Uterus (tissue), 4 donors: ENCODE measurements around the gene BMP2K. TPM values are rescaled to one million over a fixed set of nuclear protein-coding genes. Genes with fewer than 3 reads are reported as not detected.

Experiments used
- DNase-seq, 2 donors: peaks; one replicate each; pipeline ENCODE4 v3.0.0-alpha.2; 2019 to 2020
- H3K27ac ChIP-seq, 2 donors: fragments of 200-600 bp; sonication (generic); 1 replicate in 1 of 2; 2 replicates in 1 of 2; pipeline ENCODE4 v1.5.1; 2016 to 2018
- H3K27me3 ChIP-seq, 2 donors: fragments of 200-600 bp; sonication (generic); one replicate each; pipeline ENCODE4 v1.5.1; 2018 to 2019; ENCODE audit warnings: control low read depth in 1 of 2
- H3K36me3 ChIP-seq, 2 donors: fragments of 200-600 bp; sonication (generic); one replicate each; pipeline ENCODE4 v1.5.1; 2019; ENCODE audit warnings: control low read depth in 1 of 2
- H3K4me1 ChIP-seq, 2 donors: fragments of 200-600 bp; sonication (generic); one replicate each; pipeline ENCODE4 v1.5.1; 2018 to 2019; ENCODE audit warnings: control low read depth in 1 of 2
- H3K4me3 ChIP-seq, 2 donors: fragments of 200-600 bp; sonication (generic); 1 replicate in 1 of 2; 2 replicates in 1 of 2; pipeline ENCODE4 v1.5.1; 2018 to 2019; ENCODE audit warnings: mild to moderate bottlenecking in 1 of 2
- H3K9me3 ChIP-seq, 2 donors: fragments of 200-600 bp; sonication (generic); one replicate each; pipeline ENCODE4 v1.5.1; 2019; ENCODE audit warnings: control low read depth in 1 of 2
- POLR2A ChIP-seq, 2 donors: fragments of 450-650 bp; IDR thresholded peaks; one replicate each; pipeline ENCODE4 v1.6.1; 2016; ENCODE audit warnings: antibody characterized with exemption in 2 of 2, mild to moderate bottlenecking in 1 of 2, moderate library complexity in 1 of 2
- intact Hi-C: fragments of 100-400 bp; cut with DNase I; formaldehyde crosslinking; loops from one replicate; pipeline ENCODE4 v1.15.1; 2023; ENCODE audit warnings: low total_unique reads
- total RNA-seq, 4 donors: library from RNA; depleted of rRNA in 3 of 4; stranded (reverse); fragments of >200 nt in 3 of 4; gene quantifications; one replicate each; pipeline versions ENCODE4 v1.1.0 to v1.2.4, GENCODE V29; 2014 to 2023
- TF ChIP-seq, protein P1 (sequence below), 4 experiments: fragments of 200-600 bp in 2 of 4; fragments of 450-650 bp in 2 of 4; sonication (generic) in 2 of 4; IDR thresholded peaks; one replicate each; pipeline ENCODE4 v1.5.1; 2016 to 2019; ENCODE audit warnings: antibody characterized with exemption in 4 of 4, mild to moderate bottlenecking in 2 of 4, moderate library complexity in 1 of 4
- donor health status: DM: yes; HTN: yes; CAD: no.

Gene BMP2K
- 10 to 100 TPM; 14.7 to 67.3 (median 29.2) TPM for total RNA-seq

DNA sequence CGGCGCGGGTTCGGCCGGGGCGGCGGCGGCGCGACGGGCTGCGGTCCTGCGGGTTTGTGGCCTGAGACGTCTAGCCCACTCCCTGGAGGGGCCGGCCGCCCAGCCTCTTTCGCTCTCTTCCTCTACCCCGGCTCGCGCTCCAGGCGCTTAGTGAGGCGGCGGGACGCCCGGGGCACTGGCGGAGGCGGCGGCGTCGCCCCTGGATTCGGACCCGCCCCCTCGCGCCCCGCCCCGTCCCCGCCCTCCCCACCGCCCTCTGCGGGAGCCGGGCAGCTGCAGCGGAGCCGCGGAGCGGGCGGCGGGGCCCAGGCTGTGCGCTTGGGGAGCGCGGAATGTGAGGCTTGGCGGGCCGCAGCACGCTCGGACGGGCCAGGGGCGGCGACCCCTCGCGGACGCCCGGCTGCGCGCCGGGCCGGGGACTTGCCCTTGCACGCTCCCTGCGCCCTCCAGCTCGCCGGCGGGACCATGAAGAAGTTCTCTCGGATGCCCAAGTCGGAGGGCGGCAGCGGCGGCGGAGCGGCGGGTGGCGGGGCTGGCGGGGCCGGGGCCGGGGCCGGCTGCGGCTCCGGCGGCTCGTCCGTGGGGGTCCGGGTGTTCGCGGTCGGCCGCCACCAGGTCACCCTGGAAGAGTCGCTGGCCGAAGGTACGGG lies at the start of gene BMP2K:
Gene BMP2K, plus strand, starts transcription at position 272 of the 650 bp plus-strand sequence. Its CDS starts 194 bp downstream, at position 466.
- TF ChIP-seq, protein P1, sequence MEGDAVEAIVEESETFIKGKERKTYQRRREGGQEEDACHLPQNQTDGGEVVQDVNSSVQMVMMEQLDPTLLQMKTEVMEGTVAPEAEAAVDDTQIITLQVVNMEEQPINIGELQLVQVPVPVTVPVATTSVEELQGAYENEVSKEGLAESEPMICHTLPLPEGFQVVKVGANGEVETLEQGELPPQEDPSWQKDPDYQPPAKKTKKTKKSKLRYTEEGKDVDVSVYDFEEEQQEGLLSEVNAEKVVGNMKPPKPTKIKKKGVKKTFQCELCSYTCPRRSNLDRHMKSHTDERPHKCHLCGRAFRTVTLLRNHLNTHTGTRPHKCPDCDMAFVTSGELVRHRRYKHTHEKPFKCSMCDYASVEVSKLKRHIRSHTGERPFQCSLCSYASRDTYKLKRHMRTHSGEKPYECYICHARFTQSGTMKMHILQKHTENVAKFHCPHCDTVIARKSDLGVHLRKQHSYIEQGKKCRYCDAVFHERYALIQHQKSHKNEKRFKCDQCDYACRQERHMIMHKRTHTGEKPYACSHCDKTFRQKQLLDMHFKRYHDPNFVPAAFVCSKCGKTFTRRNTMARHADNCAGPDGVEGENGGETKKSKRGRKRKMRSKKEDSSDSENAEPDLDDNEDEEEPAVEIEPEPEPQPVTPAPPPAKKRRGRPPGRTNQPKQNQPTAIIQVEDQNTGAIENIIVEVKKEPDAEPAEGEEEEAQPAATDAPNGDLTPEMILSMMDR (IDR thresholded peaks at IDR 0.05) = peak in 2 of 4 experiments; percentile 8 to 12
- TF ChIP-seq POLR2A (IDR thresholded peaks at IDR 0.05) = peak in 1 of 2 donors; percentile 49
- intact Hi-C loops = no loop called here
- H3K27me3 ChIP-seq = no peaks in the 10 kb centered on the region
- peak; percentile 70 to 81 for DNase-seq
- H3K9me3 ChIP-seq = no peaks in the 10 kb centered on the region
- H3K36me3 ChIP-seq = no peaks in the 10 kb centered on the region
- peak within 1 kb of the TSS; percentile 77 to 91 for H3K4me3 ChIP-seq
- H3K27ac ChIP-seq = peak within 1 kb of the TSS; percentile 96 to 98
- no peaks in the 10 kb centered on the region for H3K4me1 ChIP-seq

DNA sequence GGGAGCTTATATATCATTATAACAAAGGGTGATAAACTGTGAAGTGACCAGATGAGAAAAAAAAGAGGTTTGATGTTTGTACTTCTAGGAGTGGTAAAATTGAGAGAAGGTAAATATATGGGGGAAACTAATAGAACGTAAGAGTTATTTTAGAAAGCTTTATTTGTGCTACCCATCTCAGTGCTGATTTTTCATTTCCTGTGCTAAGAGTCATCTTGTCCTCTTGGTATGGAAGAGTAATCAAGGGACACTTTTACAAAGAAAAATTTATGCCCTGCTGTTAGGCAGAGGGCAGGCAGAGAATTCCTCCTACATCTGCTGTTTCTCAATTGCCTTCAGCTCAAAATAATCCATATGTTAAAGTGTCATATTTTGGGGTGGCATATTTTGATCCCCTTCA lies 49.6 kb upstream of the BMP2K start:
- no peak overlapping the region for H3K4me3 ChIP-seq
- H3K27ac ChIP-seq = no peak overlapping the region
- no peaks in the 10 kb centered on the region for H3K4me1 ChIP-seq
- no peak for DNase-seq
- H3K36me3 ChIP-seq = no peaks in the 10 kb centered on the region
- TF ChIP-seq, protein P1 (IDR thresholded peaks at IDR 0.05) = no peak
- TF ChIP-seq POLR2A (IDR thresholded peaks at IDR 0.05) = no peak
- intact Hi-C loops = no loop called here
- H3K27me3 ChIP-seq = no peaks in the 10 kb centered on the region
- H3K9me3 ChIP-seq = no peaks in the 10 kb centered on the region

DNA sequence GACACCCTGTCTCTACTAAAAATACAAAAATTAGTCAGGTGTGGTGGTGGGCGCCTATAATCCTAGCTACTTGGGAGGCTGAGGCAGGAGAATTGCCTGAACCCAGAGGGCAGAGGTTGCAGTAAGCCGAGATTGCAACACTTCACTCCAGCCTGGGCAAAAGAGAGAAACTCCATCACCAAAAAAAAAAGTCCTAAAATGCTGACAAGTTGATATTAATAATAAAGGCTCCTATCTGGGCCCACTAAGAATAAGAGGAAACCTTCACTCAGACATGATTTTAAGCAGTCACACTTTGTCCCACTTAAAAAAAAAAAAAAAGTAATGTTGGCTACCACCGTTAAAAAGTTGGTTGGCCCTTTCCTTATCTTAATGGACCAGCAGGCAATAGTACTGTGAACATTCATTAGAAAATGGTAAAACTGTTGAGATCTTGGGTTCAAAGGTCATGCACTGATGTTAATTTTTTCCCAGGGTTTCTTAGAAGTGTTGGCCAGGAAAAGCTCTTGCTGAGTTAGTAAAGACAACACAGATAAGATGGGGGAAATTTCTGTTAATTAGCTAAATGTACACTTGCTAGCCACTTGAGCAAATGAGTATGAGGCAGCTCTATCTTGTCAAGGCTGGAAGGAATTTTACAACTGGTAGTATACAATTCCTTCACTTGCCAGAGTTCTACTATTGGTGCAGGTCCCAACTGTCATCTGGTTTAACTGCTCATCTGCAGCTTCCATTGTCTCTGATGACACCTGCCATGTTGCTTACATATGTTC lies 43.6 kb upstream of the BMP2K start:
- intact Hi-C loops = no loop called here
- Histone ChIP-seq H3K9me3 (no peaks in the 10 kb centered on the region), H3K27ac (no peak overlapping the region), H3K4me1 (no peaks in the 10 kb centered on the region), H3K27me3 (no peaks in the 10 kb centered on the region), H3K4me3 (no peak overlapping the region), H3K36me3 (no peaks in the 10 kb centered on the region)
- TF ChIP-seq, protein P1 (IDR thresholded peaks at IDR 0.05) = no peak
- TF ChIP-seq POLR2A (IDR thresholded peaks at IDR 0.05) = no peak
- DNase-seq = no peak

DNA sequence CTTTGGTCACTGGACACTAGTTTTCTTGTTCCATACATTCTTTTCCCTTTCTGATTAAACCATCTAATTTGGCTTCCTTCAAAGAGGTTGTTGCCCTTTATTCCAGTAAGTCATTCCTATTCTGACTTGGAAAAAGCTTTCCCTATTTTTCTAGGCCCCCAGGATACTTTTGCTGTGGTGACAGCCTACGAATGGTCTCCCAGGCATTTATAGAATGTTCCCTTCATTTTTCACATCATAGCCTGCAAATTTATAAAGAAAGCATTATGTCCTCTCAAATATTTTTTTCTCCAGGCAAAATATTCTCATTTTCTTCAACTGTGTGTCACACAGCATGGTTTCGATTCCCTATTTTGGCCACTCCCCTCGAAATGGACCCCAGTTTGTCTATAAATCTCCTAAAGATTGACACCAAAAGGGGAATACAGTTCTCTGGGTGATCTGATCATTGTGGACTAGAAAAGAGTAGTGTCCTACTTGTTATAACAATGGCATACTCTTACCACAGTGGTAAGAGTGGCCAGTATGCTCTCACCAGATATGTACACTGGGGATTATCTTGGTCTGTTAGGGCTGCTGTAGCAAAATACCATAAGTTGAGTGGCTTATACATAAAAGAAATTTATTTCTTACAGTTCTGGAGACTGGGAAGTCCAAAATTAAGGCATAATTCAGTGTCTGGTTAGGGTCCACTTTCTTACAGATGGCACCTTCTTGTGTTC lies 41.5 kb upstream of the BMP2K start:
- H3K27ac ChIP-seq = no peak overlapping the region

More for the DNA sequence above, 41.5 kb upstream of the BMP2K start:
- no peak for TF ChIP-seq POLR2A (IDR thresholded peaks at IDR 0.05)
- TF ChIP-seq, protein P1 (IDR thresholded peaks at IDR 0.05) = no peak
- Histone ChIP-seq H3K4me1 (no peaks in the 10 kb centered on the region), H3K4me3 (no peak overlapping the region), H3K27me3 (no peaks in the 10 kb centered on the region), H3K9me3 (no peaks in the 10 kb centered on the region), H3K36me3 (no peaks in the 10 kb centered on the region)
- no peak for DNase-seq
- intact Hi-C loops = no loop called here
